ENCODE results near the gene HEPHL1.
"Not testable (repeated sequence)": the region's sequence is repeated elsewhere in the genome, so short reads cannot be mapped to it uniquely, and the experiment has no call there.

Gene HEPHL1

DNA sequence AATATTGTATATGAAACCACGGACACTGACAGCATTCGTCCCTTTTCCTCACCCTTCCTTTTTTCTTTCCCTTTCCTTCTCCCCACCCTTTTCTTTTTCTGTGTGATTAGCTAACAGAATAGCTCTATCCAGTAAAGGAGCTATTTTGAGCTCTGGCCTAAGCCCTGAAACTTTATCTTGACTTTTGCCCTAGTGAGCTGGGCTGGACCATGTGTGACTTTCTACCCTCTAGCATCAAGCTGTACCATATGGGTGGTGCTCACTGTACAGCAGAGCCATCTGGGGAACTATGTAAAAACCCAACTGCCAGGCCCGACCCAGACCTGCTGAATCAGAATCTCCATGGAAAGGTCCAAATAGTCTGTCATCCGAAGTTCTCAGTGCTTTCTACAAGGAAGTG, 85.6 kb downstream of the HEPHL1 start:
- no peak overlapping the region for H3K27ac ChIP-seq

DNA sequence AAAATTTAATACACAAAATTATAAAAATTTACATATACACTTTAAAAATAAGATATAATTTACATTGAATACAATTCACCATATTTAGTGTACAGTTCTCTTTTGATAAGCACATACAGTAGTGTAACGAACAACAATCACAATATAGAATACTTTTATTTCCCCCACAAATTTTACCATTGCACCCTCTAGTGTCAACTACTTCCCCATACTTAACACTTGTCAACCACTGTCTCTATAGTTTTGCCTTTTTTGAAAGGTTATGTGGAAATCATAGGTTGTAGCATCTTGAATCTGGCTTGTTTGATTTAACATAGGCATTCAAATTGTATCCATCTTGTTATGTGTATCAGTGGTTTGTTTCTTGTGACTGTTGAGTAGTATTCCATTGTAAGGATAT, 86.2 kb downstream of the HEPHL1 start:
- no peak for TF ChIP-seq ZFX (IDR thresholded peaks at IDR 0.05; ENCODE audit: borderline replicate concordance)
- TF ChIP-seq, protein P1, sequence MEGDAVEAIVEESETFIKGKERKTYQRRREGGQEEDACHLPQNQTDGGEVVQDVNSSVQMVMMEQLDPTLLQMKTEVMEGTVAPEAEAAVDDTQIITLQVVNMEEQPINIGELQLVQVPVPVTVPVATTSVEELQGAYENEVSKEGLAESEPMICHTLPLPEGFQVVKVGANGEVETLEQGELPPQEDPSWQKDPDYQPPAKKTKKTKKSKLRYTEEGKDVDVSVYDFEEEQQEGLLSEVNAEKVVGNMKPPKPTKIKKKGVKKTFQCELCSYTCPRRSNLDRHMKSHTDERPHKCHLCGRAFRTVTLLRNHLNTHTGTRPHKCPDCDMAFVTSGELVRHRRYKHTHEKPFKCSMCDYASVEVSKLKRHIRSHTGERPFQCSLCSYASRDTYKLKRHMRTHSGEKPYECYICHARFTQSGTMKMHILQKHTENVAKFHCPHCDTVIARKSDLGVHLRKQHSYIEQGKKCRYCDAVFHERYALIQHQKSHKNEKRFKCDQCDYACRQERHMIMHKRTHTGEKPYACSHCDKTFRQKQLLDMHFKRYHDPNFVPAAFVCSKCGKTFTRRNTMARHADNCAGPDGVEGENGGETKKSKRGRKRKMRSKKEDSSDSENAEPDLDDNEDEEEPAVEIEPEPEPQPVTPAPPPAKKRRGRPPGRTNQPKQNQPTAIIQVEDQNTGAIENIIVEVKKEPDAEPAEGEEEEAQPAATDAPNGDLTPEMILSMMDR (IDR thresholded peaks at IDR 0.05), result no peak
- no peak overlapping the region for H3K27ac ChIP-seq

More for the DNA sequence above, 85.6 kb downstream of the HEPHL1 start:
- no peak for TF ChIP-seq ZFX (IDR thresholded peaks at IDR 0.05; ENCODE audit: borderline replicate concordance)
- TF ChIP-seq, protein P1 (IDR thresholded peaks at IDR 0.05), result no peak

DNA sequence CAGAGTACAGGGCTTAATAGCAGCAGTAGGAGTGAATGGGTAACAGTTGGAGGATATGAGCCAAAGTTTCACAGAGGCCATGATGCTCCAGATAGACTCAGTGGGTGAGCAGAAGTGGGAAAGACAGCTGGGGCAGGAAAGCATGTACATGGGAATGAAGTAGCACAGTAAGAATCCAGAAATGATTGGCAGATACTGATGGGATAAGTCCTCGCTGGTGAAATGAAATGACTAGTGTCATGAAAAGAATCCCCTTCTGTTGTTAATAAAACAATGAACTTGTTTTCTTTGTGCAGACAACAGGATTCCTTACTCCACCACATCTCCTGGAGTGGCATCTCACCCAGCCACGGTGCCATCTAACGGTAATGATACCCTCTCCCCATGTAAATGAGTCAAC, 90.1 kb downstream of the HEPHL1 start:
- no peak overlapping the region for H3K27ac ChIP-seq
- TF ChIP-seq, protein P1 (IDR thresholded peaks at IDR 0.05), result no peak
- no peak for TF ChIP-seq ZFX (IDR thresholded peaks at IDR 0.05; ENCODE audit: borderline replicate concordance)

DNA sequence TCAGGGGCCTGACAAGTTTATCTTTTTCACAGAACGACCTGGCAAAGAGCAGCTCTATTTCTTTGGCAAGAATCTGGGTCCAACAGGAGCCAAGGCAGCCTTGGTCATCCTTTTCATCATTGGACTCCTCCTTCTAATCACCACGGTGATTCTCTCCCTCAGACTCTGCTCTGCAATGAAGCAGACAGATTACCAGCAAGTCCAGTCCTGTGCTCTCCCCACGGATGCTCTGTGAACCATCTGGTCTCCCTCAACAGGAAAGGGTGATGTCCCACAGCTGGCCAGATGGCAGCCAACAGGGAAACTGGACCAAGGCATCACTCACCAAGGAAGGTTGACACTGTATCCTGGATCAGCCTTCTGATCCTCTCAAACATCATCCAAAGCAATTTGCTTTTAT, 90.5 kb downstream of the HEPHL1 start:
- H3K27ac ChIP-seq, result no peak overlapping the region
- TF ChIP-seq, protein P1 (IDR thresholded peaks at IDR 0.05), result no peak
- TF ChIP-seq ZFX (IDR thresholded peaks at IDR 0.05; ENCODE audit: borderline replicate concordance), result no peak

DNA sequence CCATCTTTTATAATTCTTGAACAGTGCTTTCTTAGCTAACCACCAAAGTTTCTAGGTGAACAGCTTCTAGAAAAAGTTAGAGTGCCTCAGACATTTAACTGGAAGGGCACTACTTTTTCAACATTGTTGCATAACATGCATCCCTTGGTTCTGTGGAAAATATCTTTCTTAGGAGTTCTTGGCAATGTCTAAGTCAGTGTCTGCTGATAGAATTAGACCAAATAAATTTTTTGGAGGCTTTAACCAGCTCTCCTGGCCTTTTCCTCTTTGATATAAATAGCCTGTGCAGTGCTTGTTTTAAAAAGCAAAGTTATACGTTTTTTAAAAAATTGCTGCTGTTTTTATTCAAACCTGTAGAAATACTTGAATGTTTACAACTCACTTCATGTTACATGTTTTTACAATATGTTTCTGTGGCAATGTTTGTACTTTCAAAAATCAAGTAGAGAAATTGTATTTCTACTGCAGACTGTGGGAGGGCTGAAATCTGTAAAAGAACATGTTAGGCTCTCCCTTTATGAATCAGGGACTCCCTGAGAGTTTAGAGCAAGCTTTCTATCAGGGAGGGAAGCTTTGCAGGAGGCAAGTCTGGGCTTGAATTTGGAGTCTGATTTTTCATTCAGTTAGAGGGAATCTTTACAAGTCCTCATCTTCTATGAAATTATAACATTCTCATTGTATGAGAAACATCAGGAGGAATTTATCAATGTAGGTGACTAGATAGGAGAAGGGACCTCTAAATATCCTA, 91.2 kb downstream of the HEPHL1 start:
- TF ChIP-seq, protein P1 (IDR thresholded peaks at IDR 0.05), result no peak
- TF ChIP-seq ZFX (IDR thresholded peaks at IDR 0.05; ENCODE audit: borderline replicate concordance), result no peak
- H3K27ac ChIP-seq, result no peak overlapping the region

DNA sequence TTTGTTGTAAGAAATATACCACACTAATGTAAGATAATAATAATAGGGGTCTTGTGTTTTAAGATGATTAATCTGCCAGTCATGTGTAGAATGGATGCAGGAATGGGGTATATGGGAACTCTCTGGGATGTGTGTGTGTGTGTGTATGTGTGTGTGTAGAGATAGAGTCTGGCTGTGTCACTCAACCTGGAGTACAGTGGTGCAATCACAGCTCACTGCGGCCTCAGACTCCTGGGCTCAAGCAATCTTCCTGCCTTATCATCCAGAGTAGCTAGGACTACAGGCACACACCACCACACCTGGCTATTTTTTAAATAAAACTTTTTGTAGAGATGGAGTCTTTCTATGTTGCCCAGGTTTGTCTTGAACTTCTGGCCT, 96.0 kb downstream of the HEPHL1 start:
- no peak overlapping the region for H3K27ac ChIP-seq
- TF ChIP-seq, protein P1 (IDR thresholded peaks at IDR 0.05), result no peak
- TF ChIP-seq ZFX (IDR thresholded peaks at IDR 0.05; ENCODE audit: borderline replicate concordance), result no peak

DNA sequence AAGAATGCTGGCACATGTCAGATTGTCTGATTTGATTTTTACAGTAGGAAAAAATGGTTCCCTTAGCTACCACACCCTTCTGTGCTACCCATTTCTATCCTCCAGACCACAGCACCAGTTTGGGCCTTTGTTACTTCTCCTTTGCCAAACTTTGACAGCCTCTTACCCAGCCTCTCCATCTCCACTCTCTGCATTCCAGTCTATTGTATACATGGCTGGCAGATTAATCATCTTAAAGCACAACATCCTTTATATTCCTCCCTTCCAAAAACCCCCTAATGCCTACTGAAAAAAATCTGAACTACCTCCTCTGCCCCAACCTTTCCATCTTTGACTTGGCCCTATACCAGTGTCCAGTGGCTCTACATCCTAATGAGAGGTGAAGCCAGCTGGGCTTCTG, 96.7 kb downstream of the HEPHL1 start:
- TF ChIP-seq ZFX (IDR thresholded peaks at IDR 0.05; ENCODE audit: borderline replicate concordance), result no peak
- TF ChIP-seq, protein P1 (IDR thresholded peaks at IDR 0.05), result no peak

DNA sequence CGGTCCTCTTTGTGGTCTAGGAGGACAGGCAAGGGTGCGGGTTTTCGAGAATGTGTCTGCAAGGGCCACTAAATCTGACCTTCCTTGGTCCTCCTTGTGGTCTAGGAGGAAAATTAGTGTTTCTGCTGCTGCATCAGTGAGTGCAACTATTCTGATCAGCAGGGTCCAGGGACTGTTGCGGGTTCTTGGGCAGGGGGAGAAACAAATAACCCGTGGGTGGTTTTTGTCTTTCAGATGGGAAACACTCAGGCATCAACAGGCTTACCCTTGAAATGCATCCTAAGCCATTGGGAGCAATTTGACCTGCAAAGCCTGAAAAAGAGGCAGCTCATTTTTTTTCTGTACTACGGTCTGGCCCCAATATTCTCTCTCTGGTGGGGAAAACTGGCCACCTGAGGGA, 98.5 kb downstream of the HEPHL1 start:
- not testable (repeated sequence) for H3K27ac ChIP-seq

More for the DNA sequence above, 96.7 kb downstream of the HEPHL1 start:
- no peak overlapping the region for H3K27ac ChIP-seq

DNA sequence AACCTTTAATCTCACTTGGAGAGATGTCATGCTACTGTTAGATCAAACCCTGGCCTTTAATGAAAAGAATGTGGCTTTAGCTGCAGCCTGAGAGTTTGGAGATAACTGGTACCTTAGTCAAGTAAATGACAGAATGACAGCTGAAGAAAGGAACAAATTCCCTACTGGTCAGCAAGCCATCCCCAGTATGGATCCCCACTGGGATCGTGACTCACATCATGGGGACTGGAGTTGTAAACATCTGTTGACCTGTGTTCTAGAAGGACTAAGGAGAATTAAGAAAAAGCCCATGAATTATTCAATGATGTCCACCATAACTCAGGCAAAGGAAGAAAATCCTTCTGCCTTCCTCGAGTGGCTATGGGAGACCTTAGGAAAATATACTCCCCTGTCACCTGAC, 99.4 kb downstream of the HEPHL1 start:
- not testable (repeated sequence) for H3K27ac ChIP-seq
